OCI-LY1 (cell line): ENCODE measurements around the gene ASB2.

Source experiments
- H2AFZ ChIP-seq: fragments of 200-600 bp; sonication (generic), shearing (Covaris generic); 2 replicates; pipeline ENCODE4 v1.6.0; 2014; ENCODE audit warnings: antibody characterized with exemption, mild to moderate bottlenecking, low read length
- H3F3A ChIP-seq: fragments of 200-600 bp; sonication (generic), shearing (Covaris generic); 2 replicates; pipeline ENCODE4 v1.6.0; 2014; ENCODE audit warnings: mild to moderate bottlenecking, antibody characterized with exemption, low read length, moderate library complexity; ENCODE audit not compliant: insufficient read depth
- H3K27ac ChIP-seq: fragments of 200-600 bp; sonication (generic); 2 replicates; pipeline ENCODE4 v1.5.1; 2014; ENCODE audit warnings: low read length, mixed run types, mild to moderate bottlenecking, low read depth; ENCODE audit not compliant: poor library complexity, severe bottlenecking
- H3K27me3 ChIP-seq: fragments of 200-600 bp; sonication (generic); 2 replicates; pipeline ENCODE4 v1.6.0; 2014; ENCODE audit warnings: antibody characterized with exemption, mild to moderate bottlenecking, low read length, moderate library complexity; ENCODE audit not compliant: insufficient read depth
- H3K36me3 ChIP-seq: fragments of 200-600 bp; sonication (generic); 2 replicates; pipeline ENCODE4 v1.6.1; 2014; ENCODE audit warnings: mild to moderate bottlenecking, antibody characterized with exemption, low read length, moderate library complexity, mixed read lengths; ENCODE audit not compliant: insufficient read depth
- H3K4me1 ChIP-seq: fragments of 200-600 bp; sonication (generic); 2 replicates; pipeline ENCODE4 v1.5.1; 2014; ENCODE audit warnings: mild to moderate bottlenecking, low read length, moderate library complexity; ENCODE audit not compliant: insufficient read depth, severe bottlenecking
- H3K4me2 ChIP-seq: fragments of 200-600 bp; sonication (generic), shearing (Covaris generic); 2 replicates; pipeline ENCODE4 v1.6.1; 2014; ENCODE audit warnings: low read length
- H3K4me3 ChIP-seq: fragments of 200-600 bp; sonication (generic); 2 replicates; pipeline ENCODE4 v1.5.1; 2014; ENCODE audit warnings: low read length, low read depth, mild to moderate bottlenecking, mixed read lengths; ENCODE audit not compliant: poor library complexity, severe bottlenecking
- H3K79me2 ChIP-seq: fragments of 200-600 bp; shearing (Covaris generic); 2 replicates; pipeline ENCODE4 v1.6.1; 2016; ENCODE audit warnings: mixed run types, low read length, mixed read lengths; ENCODE audit not compliant: insufficient read depth
- H3K9ac ChIP-seq: fragments of 200-600 bp; sonication (generic), shearing (Covaris generic); 2 replicates; pipeline ENCODE4 v1.6.1; 2014; ENCODE audit warnings: mild to moderate bottlenecking, low read length, mixed read lengths
- H3K9me2 ChIP-seq: fragments of 200-600 bp; sonication (generic), shearing (Covaris generic); 2 replicates; pipeline ENCODE4 v1.6.1; 2014; ENCODE audit warnings: low read depth, mild to moderate bottlenecking, low read length, mixed read lengths
- H3K9me3 ChIP-seq: fragments of 200-600 bp; shearing (Covaris generic); 2 replicates; pipeline ENCODE4 v1.6.1; 2014; ENCODE audit warnings: low read length, mixed read lengths
- H4K20me1 ChIP-seq: fragments of 200-600 bp; sonication (generic), shearing (Covaris generic); 2 replicates; pipeline ENCODE4 v1.6.0; 2016; ENCODE audit warnings: mild to moderate bottlenecking, low read length; ENCODE audit not compliant: insufficient read depth
- CTCF ChIP-seq: fragments of 200-600 bp; sonication (generic), shearing (Covaris generic); IDR thresholded peaks from 2 replicates; pipeline ENCODE4 v1.5.1; 2017; ENCODE audit warnings: mild to moderate bottlenecking, antibody characterized with exemption, low read length, moderate library complexity, mixed read lengths
- EZH2 ChIP-seq: fragments of 200-600 bp; sonication (generic), shearing (Covaris generic); IDR thresholded peaks from 2 replicates; pipeline ENCODE4 v1.8.0; 2017; ENCODE audit warnings: borderline replicate concordance, mixed run types, mild to moderate bottlenecking, antibody characterized with exemption, low read length, moderate library complexity, mixed read lengths

ASB2 gene

GRCh38 chr14:93980456-93981201 lies 4.3 kb upstream of the ASB2 start:
- no peak overlapping the region for H2AFZ ChIP-seq
- no peaks in the 10 kb centered on the region for H3K36me3 ChIP-seq
- H3K27me3 ChIP-seq, result no peaks in the 10 kb centered on the region
- H3F3A ChIP-seq, result peaks cover 18% of the 10 kb centered on the region; the same call in 1 of the 2 replicates
- no peaks in the 10 kb centered on the region for H3K9me2 ChIP-seq
- no peak overlapping the region for H3K9ac ChIP-seq
- no peaks in the 10 kb centered on the region for H3K79me2 ChIP-seq
- H3K4me3 ChIP-seq, result no peak overlapping the region
- no peaks in the 10 kb centered on the region; the same call in 1 of the 2 replicates for H3K9me3 ChIP-seq
- H3K27ac ChIP-seq, result peak overlapping the region; percentile 100
- peaks cover 71% of the 10 kb centered on the region for H3K4me1 ChIP-seq
- H4K20me1 ChIP-seq, result no peaks in the 10 kb centered on the region
- TF ChIP-seq CTCF (no peak), EZH2 (no peak)
- H3K4me2 ChIP-seq, result no peak overlapping the region

GRCh38 chr14:93978735-93979134 lies 2.4 kb upstream of the ASB2 start:
- Histone ChIP-seq H3F3A (peaks cover 18% of the 10 kb centered on the region; the same call in 1 of the 2 replicates), H3K27ac (peak overlapping the region; percentile 100), H3K27me3 (no peaks in the 10 kb centered on the region), H3K9me3 (no peaks in the 10 kb centered on the region; the same call in 1 of the 2 replicates), H3K4me1 (peaks cover 79% of the 10 kb centered on the region), H3K79me2 (no peaks in the 10 kb centered on the region), H2AFZ (no peak overlapping the region), H3K4me2 (peak overlapping the region; percentile 65), H4K20me1 (no peaks in the 10 kb centered on the region), H3K9me2 (no peaks in the 10 kb centered on the region), H3K4me3 (peak overlapping the region; percentile 21), H3K36me3 (no peaks in the 10 kb centered on the region), H3K9ac (peak overlapping the region; percentile 84)
- TF ChIP-seq CTCF (no peak), EZH2 (no peak)

DNA sequence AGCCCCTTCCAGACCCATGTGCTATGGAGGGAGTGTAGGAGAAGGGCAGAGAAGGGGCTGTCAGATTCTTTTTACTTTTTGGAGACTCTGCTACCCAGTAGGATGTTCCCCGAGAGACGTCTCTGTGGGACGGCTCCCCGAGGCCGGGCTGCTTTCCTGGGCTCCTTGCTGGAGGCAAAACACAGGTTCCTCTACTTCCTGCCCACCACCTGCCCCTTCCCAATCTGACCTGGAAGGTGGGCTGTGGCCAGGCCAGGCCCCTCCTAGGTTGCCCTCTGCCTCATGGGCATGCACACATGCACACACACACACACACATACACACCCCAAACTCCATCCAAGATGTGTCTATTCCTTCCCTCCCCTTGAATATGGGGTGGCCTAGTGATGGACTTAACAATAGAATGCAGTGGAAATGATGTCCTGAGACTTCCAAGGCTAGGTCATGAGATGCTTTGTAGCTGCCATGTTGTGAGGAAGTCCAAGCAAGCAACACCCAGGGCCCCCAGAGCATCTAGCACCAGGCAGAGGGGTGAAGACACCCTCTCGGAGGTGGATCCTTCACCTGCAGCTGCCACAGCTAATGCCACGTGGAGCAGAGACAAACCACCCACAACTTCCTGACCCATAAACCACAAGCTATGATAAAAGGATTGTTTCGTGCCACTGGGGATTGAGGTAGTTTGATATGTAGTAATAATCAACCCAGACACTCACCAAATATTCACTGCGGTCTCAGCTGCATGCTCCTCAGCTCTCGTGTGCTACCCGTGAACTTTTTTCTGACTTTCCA lies 1.6 kb upstream of the ASB2 start:
- H3K9me2 ChIP-seq, result no peaks in the 10 kb centered on the region
- H3K27ac ChIP-seq, result peak overlapping the region; percentile 100
- no peaks in the 10 kb centered on the region for H4K20me1 ChIP-seq
- H3K36me3 ChIP-seq, result no peaks in the 10 kb centered on the region
- H3K4me3 ChIP-seq, result peak overlapping the region; percentile 50
- no peaks in the 10 kb centered on the region; the same call in 1 of the 2 replicates for H3K9me3 ChIP-seq
- H3K27me3 ChIP-seq, result no peaks in the 10 kb centered on the region
- peaks cover 87% of the 10 kb centered on the region for H3K4me1 ChIP-seq
- H3K79me2 ChIP-seq, result no peaks in the 10 kb centered on the region
- no peak overlapping the region for H2AFZ ChIP-seq
- TF ChIP-seq CTCF, result no peak
- no peak for TF ChIP-seq EZH2
- peak overlapping the region; percentile 84 for H3K9ac ChIP-seq
- H3F3A ChIP-seq, result peaks cover 18% of the 10 kb centered on the region; the same call in 1 of the 2 replicates
- peak overlapping the region; percentile 70 for H3K4me2 ChIP-seq
